ENCODE results near the gene OR2T33.
"Not testable (repeated sequence)": the region's sequence is repeated elsewhere in the genome, so short reads cannot be mapped to it uniquely, and the experiment has no call there.

- not testable (repeated sequence) for TF ChIP-seq EZH2 (IDR thresholded peaks at IDR 0.05; ENCODE audit: insufficient read depth, poor library complexity, severe bottlenecking); EZH2phosphoT487 (IDR thresholded peaks at IDR 0.05; ENCODE audit: insufficient read depth, low read depth)
These were observed 18.5 kb downstream of the OR2T33 start for GRCh38 chr1:248259309-248259708.

All from GM23248 (cell line).